GM19193 (cell line): ENCODE data around the gene YPEL2.

Source experiments
- POLR2A ChIP-seq: IDR thresholded peaks from 4 replicates; pipeline ENCODE4 v1.6.1; 2011; ENCODE audit not compliant: insufficient read depth, insufficient read length; ENCODE audit errors: extremely low read depth

The YPEL2 gene

GRCh38 chr17:59439262-59439661 is 107.8 kb downstream of the YPEL2 start:
- no peak for TF ChIP-seq POLR2A

DNA sequence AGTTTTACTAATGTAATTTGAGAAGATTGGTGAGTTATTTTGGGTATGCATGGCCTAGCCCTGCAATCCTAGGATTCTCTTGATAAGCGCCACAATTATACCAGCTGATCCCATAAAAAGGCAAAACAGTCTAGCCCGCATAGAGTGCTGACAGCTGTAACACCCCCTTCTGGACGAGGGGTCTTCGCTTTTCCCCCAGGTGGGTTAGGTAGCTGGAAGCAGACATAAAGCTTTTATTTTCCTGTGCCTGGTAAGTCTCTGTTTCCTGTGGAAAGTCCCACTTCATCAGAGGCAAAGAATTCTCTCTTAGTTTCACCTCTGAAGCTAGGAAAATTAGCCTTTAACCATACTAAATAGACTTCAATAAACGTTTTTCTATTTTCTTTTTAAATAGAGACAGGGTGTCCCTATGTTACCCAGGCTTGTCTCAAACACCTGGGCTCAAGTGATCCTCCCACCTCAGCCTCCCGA is 108.3 kb downstream of the YPEL2 start:
- no peak for TF ChIP-seq POLR2A

GRCh38 chr17:59440757-59441463 is 109.5 kb downstream of the YPEL2 start:
- TF ChIP-seq POLR2A, result no peak

GRCh38 chr17:59441464-59442096 is 110.1 kb downstream of the YPEL2 start:
- TF ChIP-seq POLR2A, result no peak

DNA sequence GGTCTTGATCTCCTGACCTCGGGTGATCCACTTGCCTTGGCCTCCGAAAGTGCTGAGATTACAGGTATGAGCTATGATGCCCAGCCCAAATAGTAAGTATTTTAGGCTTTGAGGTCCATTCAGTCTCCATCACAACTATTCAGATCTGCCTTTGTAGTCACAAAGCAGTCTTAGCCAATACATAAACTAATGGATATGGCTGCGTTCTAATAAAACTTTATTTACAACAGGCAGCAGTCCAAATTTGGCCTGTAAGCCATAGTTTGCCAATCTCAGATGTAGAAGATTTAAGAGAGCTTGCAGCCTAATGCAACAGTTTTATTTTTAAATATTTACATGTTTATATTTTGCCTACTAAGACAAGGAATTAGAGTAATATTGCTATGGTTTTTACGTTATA is 111.7 kb downstream of the YPEL2 start:
- TF ChIP-seq POLR2A, result no peak
